ENCODE data around the gene REV3L. TPM values are rescaled to one million over a fixed set of nuclear protein-coding genes. Genes with fewer than 3 reads are reported as not detected.

Gene REV3L
- total RNA-seq, 1 donor from 2014 or later = 38.0 TPM

DNA sequence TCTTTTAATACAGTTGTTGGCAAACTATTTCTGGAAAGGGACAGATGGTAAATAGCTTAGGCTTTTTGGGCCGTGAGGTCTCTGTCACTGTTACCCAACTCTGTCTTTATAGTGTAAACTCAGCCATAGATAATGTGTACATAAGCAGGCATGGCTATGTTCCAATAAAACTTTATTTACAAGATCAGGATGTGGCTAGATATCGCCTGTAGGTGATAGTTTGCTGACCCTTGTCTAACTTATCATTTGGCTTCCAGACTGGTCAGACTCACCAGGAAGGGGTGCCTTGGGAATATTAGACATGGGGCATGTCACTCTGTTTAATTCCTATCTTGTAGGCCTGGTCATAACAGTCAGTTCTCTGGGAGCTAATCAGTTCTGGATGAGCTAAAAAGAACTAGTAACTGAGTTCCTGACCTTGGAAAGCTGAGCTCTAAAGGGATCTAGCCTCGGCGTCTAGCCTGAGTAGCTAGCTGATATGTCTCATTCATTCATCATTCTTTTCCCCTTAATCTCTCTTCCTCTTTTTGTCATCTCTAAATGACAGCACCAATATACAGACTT lies 232.1 kb downstream of the REV3L start:
- no peaks in the 10 kb centered on the region for H3K36me3 Mint-ChIP-seq (ENCODE audit: low read depth)

More for the DNA sequence above, 232.1 kb downstream of the REV3L start:
- no peaks in the 10 kb centered on the region for H3K4me1 Mint-ChIP-seq (ENCODE audit: low read depth)
- DNase-seq (ENCODE audit: low spot score) = no peak
- peaks cover 14% of the 10 kb centered on the region for H3K27me3 Mint-ChIP-seq (ENCODE audit: low read depth)
- no peak overlapping the region for H3K4me3 Mint-ChIP-seq (ENCODE audit: unreplicated experiment)
- TF ChIP-seq, protein P1, sequence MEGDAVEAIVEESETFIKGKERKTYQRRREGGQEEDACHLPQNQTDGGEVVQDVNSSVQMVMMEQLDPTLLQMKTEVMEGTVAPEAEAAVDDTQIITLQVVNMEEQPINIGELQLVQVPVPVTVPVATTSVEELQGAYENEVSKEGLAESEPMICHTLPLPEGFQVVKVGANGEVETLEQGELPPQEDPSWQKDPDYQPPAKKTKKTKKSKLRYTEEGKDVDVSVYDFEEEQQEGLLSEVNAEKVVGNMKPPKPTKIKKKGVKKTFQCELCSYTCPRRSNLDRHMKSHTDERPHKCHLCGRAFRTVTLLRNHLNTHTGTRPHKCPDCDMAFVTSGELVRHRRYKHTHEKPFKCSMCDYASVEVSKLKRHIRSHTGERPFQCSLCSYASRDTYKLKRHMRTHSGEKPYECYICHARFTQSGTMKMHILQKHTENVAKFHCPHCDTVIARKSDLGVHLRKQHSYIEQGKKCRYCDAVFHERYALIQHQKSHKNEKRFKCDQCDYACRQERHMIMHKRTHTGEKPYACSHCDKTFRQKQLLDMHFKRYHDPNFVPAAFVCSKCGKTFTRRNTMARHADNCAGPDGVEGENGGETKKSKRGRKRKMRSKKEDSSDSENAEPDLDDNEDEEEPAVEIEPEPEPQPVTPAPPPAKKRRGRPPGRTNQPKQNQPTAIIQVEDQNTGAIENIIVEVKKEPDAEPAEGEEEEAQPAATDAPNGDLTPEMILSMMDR (IDR thresholded peaks at IDR 0.05) = no peak
- no peaks in the 10 kb centered on the region for H3K9me3 Mint-ChIP-seq (ENCODE audit: low read depth)
- H3K27ac Mint-ChIP-seq (ENCODE audit: unreplicated experiment) = no peak overlapping the region

Other genes with a start within 250 kb of the REV3L start
- gene TRAF3IP2, start 122.7 kb upstream of the REV3L start, total RNA-seq = 29.3 to 51.5 TPM (median 29.9 TPM) in 3 replicates

All from chondrocyte (in vitro differentiated cells).